SW480 (cell line): Measurements from ENCODE around the gene PIGC.

Source experiments
- DNase-seq: peaks from one replicate; pipeline ENCODE4 v3.0.0-alpha.2; 2016; ENCODE audit warnings: low spot score

PIGC gene

GRCh38 chr1:172443666-172444453 is at the start of gene PIGC:
Gene PIGC (minus strand): TSS chr1:172444069. CDS start chr1:172442622, 1,447 bp downstream.
- DNase-seq: peak; percentile 88

- DNase-seq: no peak
These were observed 48.6 kb upstream of the PIGC start for GRCh38 chr1:172492421-172492820.

GRCh38 chr1:172489847-172490246 is 46.0 kb upstream of the PIGC start:
- DNase-seq: no peak

GRCh38 chr1:172488393-172488792 is 44.5 kb upstream of the PIGC start:
- no peak for DNase-seq

GRCh38 chr1:172487550-172487949 is 43.7 kb upstream of the PIGC start:
- DNase-seq: no peak

- no peak for DNase-seq
These were observed 43.1 kb upstream of the PIGC start for GRCh38 chr1:172486805-172487454.

GRCh38 chr1:172485626-172486025 is 41.8 kb upstream of the PIGC start:
- DNase-seq: no peak

GRCh38 chr1:172484252-172484651 is 40.4 kb upstream of the PIGC start:
- DNase-seq: no peak

- no peak for DNase-seq
These were observed 39.6 kb upstream of the PIGC start for GRCh38 chr1:172483448-172483847.

- DNase-seq: no peak
These were observed 38.2 kb upstream of the PIGC start for GRCh38 chr1:172482044-172482443.

- DNase-seq: peak; percentile 76
These were observed 36.6 kb upstream of the PIGC start for GRCh38 chr1:172480431-172480830.

- no peak for DNase-seq
These were observed 34.6 kb upstream of the PIGC start for GRCh38 chr1:172478485-172478884.

GRCh38 chr1:172477741-172478140 is 33.9 kb upstream of the PIGC start:
- no peak for DNase-seq

- no peak for DNase-seq
These were observed 33.3 kb upstream of the PIGC start for GRCh38 chr1:172477216-172477615.

GRCh38 chr1:172476218-172476811 is 32.4 kb upstream of the PIGC start:
- DNase-seq: peak; percentile 5

GRCh38 chr1:172473842-172474241 is 30.0 kb upstream of the PIGC start:
- DNase-seq: no peak

- DNase-seq: no peak
These were observed 29.4 kb upstream of the PIGC start for GRCh38 chr1:172473302-172473701.

- DNase-seq: no peak
These were observed 28.6 kb upstream of the PIGC start for GRCh38 chr1:172472495-172472894.

GRCh38 chr1:172471666-172472065 is 27.8 kb upstream of the PIGC start:
- no peak for DNase-seq

GRCh38 chr1:172470149-172470548 is 26.3 kb upstream of the PIGC start:
- no peak for DNase-seq

- DNase-seq: no peak
These were observed 25.8 kb upstream of the PIGC start for GRCh38 chr1:172469717-172470116.

GRCh38 chr1:172468296-172468695 is 24.4 kb upstream of the PIGC start:
- no peak for DNase-seq

- DNase-seq: peak; percentile 65
These were observed 23.6 kb upstream of the PIGC start for GRCh38 chr1:172467446-172467845.
